ENCODE data around the gene PTPN3.

The PTPN3 gene

GRCh38 chr9:109496841-109497225, 1.3 kb downstream of the PTPN3 start:
- no peak overlapping the region for H3K9ac ChIP-seq (ENCODE audit: insufficient read length, low read depth)
- no peaks in the 10 kb centered on the region for H3K9me3 ChIP-seq (ENCODE audit: insufficient read depth, low read length)
- no peak for DNase-seq (ENCODE audit: low read depth, low spot score)
- H3K4me1 ChIP-seq (ENCODE audit: insufficient read depth, insufficient read length): peaks cover 8% of the 10 kb centered on the region
- no peak overlapping the region for H3K4me3 ChIP-seq (ENCODE audit: insufficient read length, low read depth)
- H3K27me3 ChIP-seq (ENCODE audit: insufficient read depth, insufficient read length): peaks cover 64% of the 10 kb centered on the region
- no peak for TF ChIP-seq ZNF274 (IDR thresholded peaks at IDR 0.05; ENCODE audit: low read depth, low read length)
- TF ChIP-seq SUZ12 (IDR thresholded peaks at IDR 0.05; ENCODE audit: extremely low read depth, insufficient read depth, insufficient read length): no peak
- no peak for TF ChIP-seq YY1 (IDR thresholded peaks at IDR 0.05; ENCODE audit: insufficient read depth, insufficient read length)
- no peaks in the 10 kb centered on the region for H3K36me3 ChIP-seq (ENCODE audit: insufficient read depth, insufficient read length, low read length)

- Histone ChIP-seq H3K4me1 (ENCODE audit: insufficient read depth, insufficient read length) (peaks cover 10% of the 10 kb centered on the region), H3K27me3 (ENCODE audit: insufficient read depth, insufficient read length) (peaks cover 59% of the 10 kb centered on the region), H3K4me3 (ENCODE audit: insufficient read length, low read depth) (no peak overlapping the region), H3K9me3 (ENCODE audit: insufficient read depth, low read length) (no peaks in the 10 kb centered on the region), H3K36me3 (ENCODE audit: insufficient read depth, insufficient read length, low read length) (no peaks in the 10 kb centered on the region), H3K9ac (ENCODE audit: insufficient read length, low read depth) (no peak overlapping the region)
- DNase-seq (ENCODE audit: low read depth, low spot score): no peak
- TF ChIP-seq YY1 (IDR thresholded peaks at IDR 0.05; ENCODE audit: insufficient read depth, insufficient read length): no peak
- TF ChIP-seq ZNF274 (IDR thresholded peaks at IDR 0.05; ENCODE audit: low read depth, low read length): no peak
- TF ChIP-seq SUZ12 (IDR thresholded peaks at IDR 0.05; ENCODE audit: extremely low read depth, insufficient read depth, insufficient read length): no peak
Measured at GRCh38 chr9:109496218-109496617, 1.9 kb downstream of the PTPN3 start.

GRCh38 chr9:109493648-109494047, 4.5 kb downstream of the PTPN3 start:
- Histone ChIP-seq H3K27me3 (ENCODE audit: insufficient read depth, insufficient read length) (peaks cover 34% of the 10 kb centered on the region), H3K4me3 (ENCODE audit: insufficient read length, low read depth) (no peak overlapping the region)
- DNase-seq (ENCODE audit: low read depth, low spot score): no peak

GRCh38 chr9:109491590-109491989, 6.5 kb downstream of the PTPN3 start:
- H3K4me1 ChIP-seq (ENCODE audit: insufficient read depth, insufficient read length): peaks cover 4% of the 10 kb centered on the region
- no peak for TF ChIP-seq SUZ12 (IDR thresholded peaks at IDR 0.05; ENCODE audit: extremely low read depth, insufficient read depth, insufficient read length)
- no peak for TF ChIP-seq YY1 (IDR thresholded peaks at IDR 0.05; ENCODE audit: insufficient read depth, insufficient read length)
- TF ChIP-seq ZNF274 (IDR thresholded peaks at IDR 0.05; ENCODE audit: low read depth, low read length): no peak
- no peak for DNase-seq (ENCODE audit: low read depth, low spot score)
- peaks cover 18% of the 10 kb centered on the region for H3K27me3 ChIP-seq (ENCODE audit: insufficient read depth, insufficient read length)
- no peaks in the 10 kb centered on the region for H3K9me3 ChIP-seq (ENCODE audit: insufficient read depth, low read length)
- no peaks in the 10 kb centered on the region for H3K36me3 ChIP-seq (ENCODE audit: insufficient read depth, insufficient read length, low read length)
- no peak overlapping the region for H3K9ac ChIP-seq (ENCODE audit: insufficient read length, low read depth)
- no peak overlapping the region for H3K4me3 ChIP-seq (ENCODE audit: insufficient read length, low read depth)

More at GRCh38 chr9:109493648-109494047, 4.5 kb downstream of the PTPN3 start:
- H3K36me3 ChIP-seq (ENCODE audit: insufficient read depth, insufficient read length, low read length): no peaks in the 10 kb centered on the region
- no peak for TF ChIP-seq SUZ12 (IDR thresholded peaks at IDR 0.05; ENCODE audit: extremely low read depth, insufficient read depth, insufficient read length)
- TF ChIP-seq YY1 (IDR thresholded peaks at IDR 0.05; ENCODE audit: insufficient read depth, insufficient read length): no peak
- no peak for TF ChIP-seq ZNF274 (IDR thresholded peaks at IDR 0.05; ENCODE audit: low read depth, low read length)
- H3K9ac ChIP-seq (ENCODE audit: insufficient read length, low read depth): no peak overlapping the region
- H3K4me1 ChIP-seq (ENCODE audit: insufficient read depth, insufficient read length): peaks cover 7% of the 10 kb centered on the region
- no peaks in the 10 kb centered on the region for H3K9me3 ChIP-seq (ENCODE audit: insufficient read depth, low read length)

GRCh38 chr9:109488791-109489492, 9.2 kb downstream of the PTPN3 start:
- DNase-seq (ENCODE audit: low read depth, low spot score): no peak
- TF ChIP-seq SUZ12 (IDR thresholded peaks at IDR 0.05; ENCODE audit: extremely low read depth, insufficient read depth, insufficient read length) (no peak), YY1 (IDR thresholded peaks at IDR 0.05; ENCODE audit: insufficient read depth, insufficient read length) (no peak), ZNF274 (IDR thresholded peaks at IDR 0.05; ENCODE audit: low read depth, low read length) (no peak)
- H3K36me3 ChIP-seq (ENCODE audit: insufficient read depth, insufficient read length, low read length): no peaks in the 10 kb centered on the region
- no peak overlapping the region for H3K4me3 ChIP-seq (ENCODE audit: insufficient read length, low read depth)
- no peak overlapping the region for H3K9ac ChIP-seq (ENCODE audit: insufficient read length, low read depth)
- H3K27me3 ChIP-seq (ENCODE audit: insufficient read depth, insufficient read length): no peaks in the 10 kb centered on the region
- H3K4me1 ChIP-seq (ENCODE audit: insufficient read depth, insufficient read length): peaks cover 4% of the 10 kb centered on the region
- H3K9me3 ChIP-seq (ENCODE audit: insufficient read depth, low read length): no peaks in the 10 kb centered on the region

- Histone ChIP-seq H3K27me3 (ENCODE audit: insufficient read depth, insufficient read length) (no peaks in the 10 kb centered on the region), H3K36me3 (ENCODE audit: insufficient read depth, insufficient read length, low read length) (no peaks in the 10 kb centered on the region), H3K9me3 (ENCODE audit: insufficient read depth, low read length) (no peaks in the 10 kb centered on the region), H3K9ac (ENCODE audit: insufficient read length, low read depth) (no peak overlapping the region), H3K4me3 (ENCODE audit: insufficient read length, low read depth) (no peak overlapping the region), H3K4me1 (ENCODE audit: insufficient read depth, insufficient read length) (peaks cover 2% of the 10 kb centered on the region)
- TF ChIP-seq YY1 (IDR thresholded peaks at IDR 0.05; ENCODE audit: insufficient read depth, insufficient read length) (no peak), SUZ12 (IDR thresholded peaks at IDR 0.05; ENCODE audit: extremely low read depth, insufficient read depth, insufficient read length) (no peak), ZNF274 (IDR thresholded peaks at IDR 0.05; ENCODE audit: low read depth, low read length) (no peak)
- no peak for DNase-seq (ENCODE audit: low read depth, low spot score)
Measured at GRCh38 chr9:109488351-109488750, 9.8 kb downstream of the PTPN3 start.

- Histone ChIP-seq H3K9me3 (ENCODE audit: insufficient read depth, low read length) (no peaks in the 10 kb centered on the region), H3K9ac (ENCODE audit: insufficient read length, low read depth) (no peak overlapping the region), H3K4me1 (ENCODE audit: insufficient read depth, insufficient read length) (peaks cover 2% of the 10 kb centered on the region), H3K36me3 (ENCODE audit: insufficient read depth, insufficient read length, low read length) (no peaks in the 10 kb centered on the region), H3K27me3 (ENCODE audit: insufficient read depth, insufficient read length) (no peaks in the 10 kb centered on the region), H3K4me3 (ENCODE audit: insufficient read length, low read depth) (no peak overlapping the region)
- DNase-seq (ENCODE audit: low read depth, low spot score): no peak
- TF ChIP-seq SUZ12 (IDR thresholded peaks at IDR 0.05; ENCODE audit: extremely low read depth, insufficient read depth, insufficient read length) (no peak), ZNF274 (IDR thresholded peaks at IDR 0.05; ENCODE audit: low read depth, low read length) (no peak), YY1 (IDR thresholded peaks at IDR 0.05; ENCODE audit: insufficient read depth, insufficient read length) (no peak)
Measured at GRCh38 chr9:109487247-109487646, 10.9 kb downstream of the PTPN3 start.
